Measurements from ENCODE around the gene TRAF3IP1.
A peak's percentile ranks its signal among the peaks of the same experiment; 100 is the strongest.

- TF ChIP-seq YY1 (IDR thresholded peaks at IDR 0.05) = peak; percentile 86
- TF ChIP-seq CTCF (IDR thresholded peaks at IDR 0.05; ENCODE audit: low read depth, low read length, missing input control) = no peak
- peak; percentile 62 for TF ChIP-seq REST (IDR thresholded peaks at IDR 0.05)
- TF ChIP-seq JUND (IDR thresholded peaks at IDR 0.05) = peak in 1 of 2 donors; percentile 55
- peak; percentile 17 to 18 for TF ChIP-seq RAD21 (IDR thresholded peaks at IDR 0.05)
- no peak for TF ChIP-seq TAF1 (conservative IDR thresholded peaks at IDR 0.05)
- peak; percentile 90 for TF ChIP-seq SP1 (IDR thresholded peaks at IDR 0.05)
- TF ChIP-seq ATF3 (IDR thresholded peaks at IDR 0.05) = no peak
- TF ChIP-seq MAX (IDR thresholded peaks at IDR 0.05) = no peak
- no peak for TF ChIP-seq GABPA (IDR thresholded peaks at IDR 0.05 in 1 of 2, conservative IDR thresholded peaks at IDR 0.05 in 1 of 2)
- peak; percentile 33 for TF ChIP-seq ZBTB33 (IDR thresholded peaks at IDR 0.05)
Measured at GRCh38 chr2:238403632-238404405, 83.5 kb downstream of the TRAF3IP1 start.

Measured in liver (tissue), 3 donors.